Neural progenitor cell (in vitro differentiated cells): ENCODE measurements around the gene ZNF512. TPM values are rescaled to one million over a fixed set of nuclear protein-coding genes. Genes with fewer than 3 reads are reported as not detected.

Experiments
- DNase-seq: peaks from one replicate; pipeline ENCODE4 v3.0.0-alpha.2; 2016; ENCODE audit warnings: low spot score
- H2AFZ ChIP-seq: fragments of 200-600 bp; sonication (generic); replicated peaks from 2 replicates; pipeline ENCODE4 v1.6.1; 2016; ENCODE audit warnings: antibody characterized with exemption
- H3F3A ChIP-seq: fragments of 200-600 bp; sonication (generic); 2 replicates; pipeline ENCODE4 v1.6.1; 2016; ENCODE audit warnings: antibody characterized with exemption, low read depth
- H3K27ac ChIP-seq: fragments of 200-600 bp; sonication (generic); 2 replicates; pipeline ENCODE4 v1.5.1; 2016; ENCODE audit warnings: mild to moderate bottlenecking
- H3K27me3 ChIP-seq: fragments of 200-600 bp; sonication (generic); 2 replicates; pipeline ENCODE4 v1.6.1; 2016; ENCODE audit warnings: mild to moderate bottlenecking, moderate library complexity
- H3K36me3 ChIP-seq: fragments of 200-600 bp; sonication (generic); 2 replicates; pipeline ENCODE4 v1.5.1; 2016
- H3K4me1 ChIP-seq: fragments of 200-600 bp; sonication (generic); 2 replicates; pipeline ENCODE4 v1.6.1; 2016; ENCODE audit warnings: mixed run types
- H3K4me2 ChIP-seq: fragments of 200-600 bp; sonication (generic); 2 replicates; pipeline ENCODE4 v1.6.1; 2016
- H3K4me3 ChIP-seq: fragments of 200-600 bp; sonication (generic); 2 replicates; pipeline ENCODE4 v1.5.1; 2016
- H3K79me2 ChIP-seq: fragments of 200-600 bp; sonication (generic); 2 replicates; pipeline ENCODE4 v1.6.1; 2016; ENCODE audit warnings: low read depth
- H3K9ac ChIP-seq: fragments of 200-600 bp; sonication (generic); 2 replicates; pipeline ENCODE4 v1.6.1; 2016
- H3K9me3 ChIP-seq: fragments of 200-600 bp; sonication (generic); 2 replicates; pipeline ENCODE4 v1.5.1; 2016; ENCODE audit warnings: low read depth
- H4K20me1 ChIP-seq: fragments of 200-600 bp; sonication (generic); 2 replicates; pipeline ENCODE4 v1.6.1; 2016; ENCODE audit warnings: low read depth
- H3K27ac Mint-ChIP-seq: 3 replicates; pipeline ENCODE4 v1.8.0; 2021; ENCODE audit warnings: mixed read lengths
- H3K27me3 Mint-ChIP-seq: 2 replicates; pipeline ENCODE4 v1.8.0; 2022; ENCODE audit warnings: low read depth, mild to moderate bottlenecking, inconsistent platforms, moderate library complexity, mixed read lengths; ENCODE audit not compliant: insufficient read depth
- H3K36me3 Mint-ChIP-seq: 3 replicates; pipeline ENCODE4 v1.8.0; 2021; ENCODE audit warnings: mixed read lengths
- H3K4me1 Mint-ChIP-seq: 3 replicates; pipeline ENCODE4 v1.8.0; 2021; ENCODE audit warnings: mixed read lengths
- H3K4me3 Mint-ChIP-seq: 3 replicates; pipeline ENCODE4 v1.8.0; 2021; ENCODE audit warnings: mild to moderate bottlenecking, moderate library complexity, mixed read lengths
- H3K9me3 Mint-ChIP-seq: 3 replicates; pipeline ENCODE4 v1.8.0; 2020; ENCODE audit warnings: mixed read lengths
- EZH2 ChIP-seq: fragments of 200-600 bp; sonication (generic); IDR thresholded peaks from 2 replicates; pipeline ENCODE4 v1.6.1; 2017; ENCODE audit warnings: antibody characterized with exemption, mild to moderate bottlenecking, moderate library complexity
- EZH2phosphoT487 ChIP-seq: fragments of 200-600 bp; sonication (generic); IDR thresholded peaks from 2 replicates; pipeline ENCODE4 v1.6.1; 2017; ENCODE audit warnings: antibody characterized with exemption
- total RNA-seq: library from RNA; depleted of rRNA; stranded (reverse); fragments of >200 nt; gene quantifications from 2 replicates; pipeline ENCODE4 v1.2.3, GENCODE V29; 2015; ENCODE audit warnings: low replicate concordance
- TF ChIP-seq, protein P1 (sequence below): fragments of 200-600 bp; sonication (generic); IDR thresholded peaks from 2 replicates; pipeline ENCODE4 v1.5.1; 2017; ENCODE audit warnings: antibody characterized with exemption, mild to moderate bottlenecking

The ZNF512 gene
- total RNA-seq, 1 donor from 2014 or later = 106 TPM

DNA sequence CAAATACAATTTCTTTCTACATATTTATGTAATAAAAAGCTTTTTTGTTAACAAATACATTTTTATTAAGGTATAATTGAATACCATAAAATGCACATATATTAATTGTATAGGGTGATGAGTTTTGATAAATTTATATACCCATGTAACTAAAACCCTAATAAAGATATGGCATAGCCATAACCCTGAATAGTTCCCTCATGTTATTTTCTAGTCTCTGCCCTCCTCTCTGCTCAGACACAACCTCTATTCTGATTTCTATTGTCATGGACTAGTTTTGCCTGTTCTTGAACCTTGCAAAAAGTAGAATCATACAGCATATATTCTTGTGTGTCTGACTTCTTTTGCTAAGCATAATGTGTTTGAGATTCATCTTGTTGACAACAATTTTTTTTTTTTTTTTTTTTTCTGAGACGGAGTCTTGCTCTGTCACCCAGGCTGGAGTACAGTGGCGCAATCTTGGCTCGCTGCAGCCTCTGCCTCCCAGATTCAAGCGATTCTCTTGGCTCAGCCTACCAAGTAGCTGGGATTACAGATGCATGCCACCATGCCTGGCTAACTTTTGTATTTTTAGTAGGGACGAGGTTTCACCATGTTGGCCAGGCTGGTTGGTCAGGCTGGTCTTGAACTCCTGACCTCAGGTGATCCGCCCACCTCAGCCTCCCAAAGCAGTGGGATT is 38.6 kb upstream of the ZNF512 start:
- H3K4me1 ChIP-seq = no peaks in the 10 kb centered on the region
- H3F3A ChIP-seq = no peaks in the 10 kb centered on the region
- no peak overlapping the region for H3K4me2 ChIP-seq
- no peak overlapping the region for H3K27ac ChIP-seq
- no peaks in the 10 kb centered on the region for H4K20me1 ChIP-seq
- H3K27ac Mint-ChIP-seq = no peak overlapping the region
- no peak overlapping the region for H3K4me3 ChIP-seq
- H3K9me3 ChIP-seq = no peaks in the 10 kb centered on the region
- peaks cover 6% of the 10 kb centered on the region for H3K27me3 Mint-ChIP-seq
- H3K36me3 ChIP-seq = no peaks in the 10 kb centered on the region
- no peak overlapping the region for H3K9ac ChIP-seq
- H3K9me3 Mint-ChIP-seq = peaks cover 9% of the 10 kb centered on the region
- no peaks in the 10 kb centered on the region for H3K36me3 Mint-ChIP-seq
- H3K79me2 ChIP-seq = no peaks in the 10 kb centered on the region
- no peaks in the 10 kb centered on the region for H3K27me3 ChIP-seq
- H2AFZ ChIP-seq = no peak overlapping the region
- no peak for DNase-seq
- no peaks in the 10 kb centered on the region for H3K4me1 Mint-ChIP-seq
- TF ChIP-seq, protein P1, sequence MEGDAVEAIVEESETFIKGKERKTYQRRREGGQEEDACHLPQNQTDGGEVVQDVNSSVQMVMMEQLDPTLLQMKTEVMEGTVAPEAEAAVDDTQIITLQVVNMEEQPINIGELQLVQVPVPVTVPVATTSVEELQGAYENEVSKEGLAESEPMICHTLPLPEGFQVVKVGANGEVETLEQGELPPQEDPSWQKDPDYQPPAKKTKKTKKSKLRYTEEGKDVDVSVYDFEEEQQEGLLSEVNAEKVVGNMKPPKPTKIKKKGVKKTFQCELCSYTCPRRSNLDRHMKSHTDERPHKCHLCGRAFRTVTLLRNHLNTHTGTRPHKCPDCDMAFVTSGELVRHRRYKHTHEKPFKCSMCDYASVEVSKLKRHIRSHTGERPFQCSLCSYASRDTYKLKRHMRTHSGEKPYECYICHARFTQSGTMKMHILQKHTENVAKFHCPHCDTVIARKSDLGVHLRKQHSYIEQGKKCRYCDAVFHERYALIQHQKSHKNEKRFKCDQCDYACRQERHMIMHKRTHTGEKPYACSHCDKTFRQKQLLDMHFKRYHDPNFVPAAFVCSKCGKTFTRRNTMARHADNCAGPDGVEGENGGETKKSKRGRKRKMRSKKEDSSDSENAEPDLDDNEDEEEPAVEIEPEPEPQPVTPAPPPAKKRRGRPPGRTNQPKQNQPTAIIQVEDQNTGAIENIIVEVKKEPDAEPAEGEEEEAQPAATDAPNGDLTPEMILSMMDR = no peak
- no peak for TF ChIP-seq EZH2phosphoT487
- no peak overlapping the region for H3K4me3 Mint-ChIP-seq

DNA sequence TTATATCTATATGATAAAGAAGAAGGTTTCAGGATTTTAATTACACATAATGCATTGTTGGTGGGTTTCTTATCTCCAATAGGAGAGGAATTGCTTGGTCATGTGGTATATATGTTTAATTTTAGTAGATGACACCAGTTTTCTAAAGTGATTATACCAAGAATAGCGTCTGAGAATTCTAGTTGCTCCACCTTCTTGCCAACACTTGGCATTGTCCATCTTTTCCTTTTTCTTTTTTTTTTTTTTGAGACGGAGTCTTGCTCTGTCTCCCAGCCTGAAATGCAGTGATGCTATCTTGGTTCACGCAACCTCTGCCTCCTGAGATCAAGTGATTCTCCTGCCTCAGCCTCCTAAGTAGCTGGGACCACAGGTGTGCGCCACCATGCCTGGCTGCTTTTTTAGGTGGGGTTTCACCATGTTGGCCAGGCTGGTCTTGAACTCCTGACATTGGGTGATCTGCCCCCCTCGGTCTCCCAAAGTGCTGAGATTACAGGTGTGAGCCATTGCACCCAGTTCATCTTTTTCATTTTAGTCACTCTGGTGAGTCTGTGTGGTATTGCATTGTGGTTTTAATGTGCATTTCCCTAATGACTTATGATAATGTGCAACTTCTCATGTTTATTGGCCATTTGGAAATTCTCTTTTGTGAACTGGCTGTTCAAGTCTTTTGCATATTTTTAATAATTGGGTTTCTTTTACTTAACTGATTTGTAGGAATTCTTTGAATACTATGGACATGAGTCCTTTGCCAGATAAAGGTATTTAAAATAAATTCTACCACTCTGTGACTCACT is 37.3 kb upstream of the ZNF512 start:
- H3K4me1 Mint-ChIP-seq = no peaks in the 10 kb centered on the region
- no peak for DNase-seq
- Histone ChIP-seq H3K4me3 (no peak overlapping the region), H4K20me1 (no peaks in the 10 kb centered on the region), H3K27ac (no peak overlapping the region), H3K4me1 (no peaks in the 10 kb centered on the region), H3K79me2 (no peaks in the 10 kb centered on the region), H2AFZ (no peak overlapping the region), H3K4me2 (no peak overlapping the region), H3F3A (no peaks in the 10 kb centered on the region), H3K36me3 (no peaks in the 10 kb centered on the region), H3K9me3 (no peaks in the 10 kb centered on the region), H3K9ac (no peak overlapping the region), H3K27me3 (no peaks in the 10 kb centered on the region)
- peaks cover 6% of the 10 kb centered on the region for H3K27me3 Mint-ChIP-seq
- H3K27ac Mint-ChIP-seq = no peak overlapping the region
- no peaks in the 10 kb centered on the region for H3K36me3 Mint-ChIP-seq
- H3K9me3 Mint-ChIP-seq = peaks cover 9% of the 10 kb centered on the region
- TF ChIP-seq EZH2phosphoT487 = no peak
- TF ChIP-seq, protein P1 = no peak
- no peak for TF ChIP-seq EZH2
- H3K4me3 Mint-ChIP-seq = no peak overlapping the region

DNA sequence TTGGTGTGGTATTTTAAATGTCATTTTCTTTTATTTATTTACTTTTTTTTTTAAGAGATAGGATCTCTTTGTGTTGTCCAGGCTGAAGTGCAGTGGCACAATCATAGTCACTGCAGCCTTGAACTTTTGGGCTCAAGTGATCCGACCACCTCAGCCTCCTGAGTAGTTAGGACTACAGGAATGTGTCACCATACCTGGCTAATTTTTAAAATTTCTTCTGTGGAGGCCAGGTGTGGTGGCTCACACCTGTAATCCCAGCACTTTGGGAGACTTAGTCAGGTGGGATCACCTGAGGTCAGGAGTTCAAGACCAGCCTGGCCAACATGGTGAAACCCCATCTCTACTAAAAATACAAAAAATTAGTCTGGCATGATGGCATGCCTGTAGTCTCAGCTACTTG is 33.5 kb upstream of the ZNF512 start:
- H3F3A ChIP-seq = no peaks in the 10 kb centered on the region
- no peaks in the 10 kb centered on the region for H3K36me3 ChIP-seq
- H3K9ac ChIP-seq = no peak overlapping the region
- H4K20me1 ChIP-seq = no peaks in the 10 kb centered on the region
- TF ChIP-seq EZH2 (no peak), EZH2phosphoT487 (no peak)
- TF ChIP-seq, protein P1 = no peak
- Mint-ChIP-seq H3K4me1 (no peaks in the 10 kb centered on the region), H3K4me3 (no peak overlapping the region), H3K27ac (no peak overlapping the region), H3K36me3 (no peaks in the 10 kb centered on the region), H3K27me3 (peaks cover 6% of the 10 kb centered on the region), H3K9me3 (peaks cover 6% of the 10 kb centered on the region)
- no peak for DNase-seq
- H3K4me1 ChIP-seq = no peaks in the 10 kb centered on the region
- H3K4me3 ChIP-seq = no peak overlapping the region
- no peaks in the 10 kb centered on the region for H3K79me2 ChIP-seq
- H3K4me2 ChIP-seq = no peak overlapping the region
- H3K27me3 ChIP-seq = peaks cover 9% of the 10 kb centered on the region
- no peak overlapping the region for H2AFZ ChIP-seq
- no peaks in the 10 kb centered on the region for H3K9me3 ChIP-seq
- H3K27ac ChIP-seq = no peak overlapping the region
